Measurements from ENCODE around the gene PHKB.

Gene PHKB

DNA sequence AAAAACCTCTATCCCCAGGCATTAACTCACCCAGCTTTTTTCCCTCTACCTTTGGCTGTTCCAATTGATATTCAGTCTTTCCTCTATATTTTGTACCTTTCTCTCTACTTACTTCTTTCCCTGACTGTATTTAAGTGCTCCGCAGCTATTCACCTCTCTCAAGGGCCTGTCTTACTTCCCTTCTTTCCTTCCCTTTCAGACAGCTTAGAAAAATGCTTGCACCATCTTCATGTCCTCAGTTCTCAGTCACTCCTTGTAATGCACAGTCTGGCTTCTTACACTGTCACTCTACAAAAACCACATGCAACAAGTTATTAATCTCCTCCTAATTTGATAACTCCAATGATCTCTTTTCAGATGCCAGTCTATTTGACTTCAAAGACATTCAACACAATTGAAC, 163.4 kb downstream of the PHKB start:
- Histone ChIP-seq H3K36me3 (ENCODE audit: insufficient read depth, low read length) (no peaks in the 10 kb centered on the region), H3K4me1 (ENCODE audit: insufficient read depth, low read length) (peaks cover 16% of the 10 kb centered on the region), H3K9me3 (ENCODE audit: control insufficient read depth, insufficient read depth, low read length) (no peaks in the 10 kb centered on the region), H3K9ac (ENCODE audit: low read depth, low read length) (no peak overlapping the region)

DNA sequence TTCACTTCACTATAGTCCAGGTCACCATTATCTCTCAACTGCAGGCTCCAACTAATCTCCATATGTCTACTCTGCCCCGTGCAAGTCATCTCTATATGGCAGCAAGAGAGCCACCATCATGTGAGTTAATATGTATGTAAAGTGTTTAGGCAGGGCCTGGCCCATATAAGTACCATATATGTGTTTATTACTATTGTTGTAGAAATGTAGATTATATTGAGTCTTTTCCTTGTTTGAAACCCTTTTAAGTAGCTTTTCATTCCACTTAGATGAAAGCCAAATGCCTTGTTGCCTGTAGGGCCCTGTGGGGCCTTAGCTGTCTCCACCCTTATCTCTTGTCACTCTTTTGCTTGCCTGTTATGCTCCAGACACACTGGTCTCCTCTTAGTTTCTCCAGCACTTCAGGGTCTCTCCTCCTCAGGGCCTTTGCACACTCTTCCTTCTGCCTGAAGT, 164.0 kb downstream of the PHKB start:
- Histone ChIP-seq H3K9me3 (ENCODE audit: control insufficient read depth, insufficient read depth, low read length) (no peaks in the 10 kb centered on the region), H3K9ac (ENCODE audit: low read depth, low read length) (no peak overlapping the region), H3K36me3 (ENCODE audit: insufficient read depth, low read length) (no peaks in the 10 kb centered on the region), H3K4me1 (ENCODE audit: insufficient read depth, low read length) (peaks cover 16% of the 10 kb centered on the region)

- Histone ChIP-seq H3K36me3 (ENCODE audit: insufficient read depth, low read length) (no peaks in the 10 kb centered on the region), H3K4me1 (ENCODE audit: insufficient read depth, low read length) (peaks cover 16% of the 10 kb centered on the region), H3K9ac (ENCODE audit: low read depth, low read length) (no peak overlapping the region), H3K9me3 (ENCODE audit: control insufficient read depth, insufficient read depth, low read length) (no peaks in the 10 kb centered on the region)
These were observed 165.1 kb downstream of the PHKB start for GRCh38 chr16:47626246-47626645.

GRCh38 chr16:47627085-47627639, 166.0 kb downstream of the PHKB start:
- H3K9me3 ChIP-seq (ENCODE audit: control insufficient read depth, insufficient read depth, low read length) = no peaks in the 10 kb centered on the region
- peaks cover 16% of the 10 kb centered on the region for H3K4me1 ChIP-seq (ENCODE audit: insufficient read depth, low read length)
- H3K9ac ChIP-seq (ENCODE audit: low read depth, low read length) = no peak overlapping the region
- no peaks in the 10 kb centered on the region for H3K36me3 ChIP-seq (ENCODE audit: insufficient read depth, low read length)

- peaks cover 16% of the 10 kb centered on the region for H3K4me1 ChIP-seq (ENCODE audit: insufficient read depth, low read length)
- no peak overlapping the region for H3K9ac ChIP-seq (ENCODE audit: low read depth, low read length)
- no peaks in the 10 kb centered on the region for H3K36me3 ChIP-seq (ENCODE audit: insufficient read depth, low read length)
- H3K9me3 ChIP-seq (ENCODE audit: control insufficient read depth, insufficient read depth, low read length) = no peaks in the 10 kb centered on the region
These were observed 166.6 kb downstream of the PHKB start for GRCh38 chr16:47627721-47628120.

DNA sequence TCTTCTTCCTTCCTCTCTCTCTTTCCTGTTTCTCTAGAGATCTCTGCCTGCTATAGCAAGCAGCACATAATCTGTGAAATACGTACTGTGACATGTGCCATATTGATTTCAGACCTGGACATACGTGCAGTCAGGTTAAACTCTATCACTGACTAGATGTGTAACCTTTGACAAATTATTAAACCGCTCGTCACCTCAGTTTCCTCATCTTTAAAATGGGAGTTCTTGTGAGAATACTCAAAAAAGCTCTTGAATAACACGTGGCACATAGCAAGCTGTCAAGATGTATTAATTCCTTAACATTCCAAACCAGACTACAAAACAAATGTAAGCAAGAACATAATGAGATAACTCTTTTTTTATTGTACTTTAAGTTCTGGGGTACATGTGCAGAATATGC, 170.0 kb downstream of the PHKB start:
- no peaks in the 10 kb centered on the region for H3K36me3 ChIP-seq (ENCODE audit: insufficient read depth, low read length)
- no peaks in the 10 kb centered on the region for H3K9me3 ChIP-seq (ENCODE audit: control insufficient read depth, insufficient read depth, low read length)
- H3K9ac ChIP-seq (ENCODE audit: low read depth, low read length) = no peak overlapping the region
- H3K4me1 ChIP-seq (ENCODE audit: insufficient read depth, low read length) = peaks cover 12% of the 10 kb centered on the region; the same call in 1 of the 2 replicates

GRCh38 chr16:47634126-47634525, 173.0 kb downstream of the PHKB start:
- Histone ChIP-seq H3K9ac (ENCODE audit: low read depth, low read length) (no peak overlapping the region), H3K4me1 (ENCODE audit: insufficient read depth, low read length) (no peaks in the 10 kb centered on the region), H3K9me3 (ENCODE audit: control insufficient read depth, insufficient read depth, low read length) (no peaks in the 10 kb centered on the region), H3K36me3 (ENCODE audit: insufficient read depth, low read length) (no peaks in the 10 kb centered on the region; the same call in 1 of the 2 replicates)

GRCh38 chr16:47634727-47635126, 173.6 kb downstream of the PHKB start:
- Histone ChIP-seq H3K9me3 (ENCODE audit: control insufficient read depth, insufficient read depth, low read length) (no peaks in the 10 kb centered on the region), H3K36me3 (ENCODE audit: insufficient read depth, low read length) (no peaks in the 10 kb centered on the region; the same call in 1 of the 2 replicates), H3K9ac (ENCODE audit: low read depth, low read length) (no peak overlapping the region), H3K4me1 (ENCODE audit: insufficient read depth, low read length) (no peaks in the 10 kb centered on the region)

DNA sequence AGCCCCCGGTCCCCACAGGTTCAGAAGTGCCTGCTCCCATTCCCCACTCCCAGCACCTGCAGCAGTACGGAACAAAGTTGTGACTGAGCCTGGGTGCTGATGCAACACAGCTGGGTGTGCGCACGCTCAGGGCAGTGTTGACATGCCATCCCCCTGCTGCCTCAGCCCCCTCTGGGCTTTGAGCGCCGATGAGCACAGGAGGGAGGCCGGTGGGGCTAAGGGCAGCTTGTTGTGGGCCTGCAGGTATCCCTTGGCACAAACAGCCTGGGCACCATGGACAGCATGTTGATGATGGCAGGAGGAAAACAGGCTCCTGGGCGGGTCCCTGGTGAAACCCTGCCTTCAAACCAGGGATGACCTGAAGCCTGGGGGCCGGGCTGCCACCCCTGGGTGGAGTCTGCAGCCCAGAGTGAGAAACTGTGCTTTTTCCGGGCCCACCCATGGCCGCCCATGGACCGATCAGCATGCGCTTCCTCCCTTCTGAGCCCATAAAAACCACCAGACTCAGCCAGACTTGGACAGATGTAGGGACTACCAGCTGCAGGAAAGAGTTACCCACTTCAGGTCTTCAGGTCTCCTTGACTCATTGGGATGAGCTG, 175.5 kb downstream of the PHKB start:
- no peaks in the 10 kb centered on the region for H3K4me1 ChIP-seq (ENCODE audit: insufficient read depth, low read length)
- H3K9me3 ChIP-seq (ENCODE audit: control insufficient read depth, insufficient read depth, low read length) = no peaks in the 10 kb centered on the region
- no peak overlapping the region for H3K9ac ChIP-seq (ENCODE audit: low read depth, low read length)
- H3K36me3 ChIP-seq (ENCODE audit: insufficient read depth, low read length) = no peaks in the 10 kb centered on the region; the same call in 1 of the 2 replicates

DNA sequence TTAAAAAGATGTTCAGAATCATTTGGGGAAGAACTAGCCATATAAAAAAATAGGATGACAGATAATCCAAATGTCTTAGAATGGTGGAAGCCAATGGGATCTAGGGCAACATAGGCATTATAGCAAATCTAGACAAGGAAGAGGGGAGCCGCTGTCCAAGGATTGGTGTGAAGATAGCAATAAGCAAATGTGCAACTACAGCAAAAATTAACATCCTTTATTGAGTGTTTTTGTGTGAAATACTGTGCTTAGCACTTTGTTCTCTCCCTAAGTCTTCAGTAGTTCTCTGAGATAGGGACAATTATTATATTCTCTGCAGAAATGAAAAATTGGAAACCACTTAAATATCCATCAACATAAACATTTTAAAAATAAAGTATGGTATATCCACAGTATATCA, 177.0 kb downstream of the PHKB start:
- Histone ChIP-seq H3K9ac (ENCODE audit: low read depth, low read length) (no peak overlapping the region), H3K4me1 (ENCODE audit: insufficient read depth, low read length) (no peaks in the 10 kb centered on the region), H3K36me3 (ENCODE audit: insufficient read depth, low read length) (no peaks in the 10 kb centered on the region; the same call in 1 of the 2 replicates), H3K9me3 (ENCODE audit: control insufficient read depth, insufficient read depth, low read length) (no peaks in the 10 kb centered on the region)

DNA sequence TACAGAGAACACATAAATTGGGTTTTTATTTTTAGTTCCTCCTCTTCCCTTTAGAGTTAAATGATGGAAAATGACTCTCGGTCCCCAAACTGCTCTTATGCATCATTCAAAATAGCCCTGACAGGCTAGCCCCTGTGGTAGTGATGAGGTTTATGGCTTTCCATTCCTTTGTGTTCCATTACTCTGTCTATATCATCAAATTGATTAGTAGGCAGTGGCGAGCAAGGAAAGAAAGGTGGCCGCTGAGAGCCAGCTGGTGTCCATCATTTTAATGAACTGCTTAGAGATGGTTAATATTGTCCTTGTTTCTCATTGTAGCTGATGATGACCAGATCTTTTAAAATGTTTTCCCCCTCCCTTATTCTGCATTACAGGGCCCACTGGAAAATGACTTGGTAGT, 179.5 kb downstream of the PHKB start:
- H3K9me3 ChIP-seq (ENCODE audit: control insufficient read depth, insufficient read depth, low read length) = no peaks in the 10 kb centered on the region
- H3K9ac ChIP-seq (ENCODE audit: low read depth, low read length) = no peak overlapping the region
- H3K4me1 ChIP-seq (ENCODE audit: insufficient read depth, low read length) = no peaks in the 10 kb centered on the region
- H3K36me3 ChIP-seq (ENCODE audit: insufficient read depth, low read length) = no peaks in the 10 kb centered on the region; the same call in 1 of the 2 replicates

DNA sequence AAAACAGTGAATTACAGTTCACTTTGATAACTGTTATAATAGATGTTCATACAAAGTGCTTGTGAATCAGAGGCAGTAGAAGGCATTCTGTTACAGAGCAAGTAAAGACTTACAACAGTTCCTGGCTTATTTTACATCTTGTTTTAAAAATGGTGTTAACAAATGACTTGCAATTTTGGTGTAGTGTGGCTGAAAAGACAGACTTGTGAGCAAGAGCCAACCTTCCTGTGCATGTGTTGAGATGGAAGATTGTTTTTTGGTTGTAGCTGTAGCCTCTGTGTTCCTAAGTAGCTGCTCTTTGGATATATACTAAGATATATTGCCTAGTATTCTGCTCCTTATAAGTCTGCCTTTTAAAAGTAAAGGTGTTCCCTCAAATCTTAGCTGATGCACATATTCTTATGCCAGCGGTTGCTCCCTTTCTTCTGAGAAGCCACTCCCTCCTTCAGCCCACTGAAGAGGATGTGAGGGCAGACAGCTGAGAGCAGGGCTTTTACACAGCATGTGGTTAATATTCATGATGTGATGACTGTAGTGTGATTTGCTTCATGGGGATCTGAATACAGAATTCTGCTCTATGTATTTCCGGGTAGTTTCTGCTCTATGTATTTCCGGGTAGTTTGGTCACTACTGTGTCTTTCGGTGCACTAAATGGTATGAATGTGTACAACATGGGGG, 182.3 kb downstream of the PHKB start:
- H3K36me3 ChIP-seq (ENCODE audit: insufficient read depth, low read length) = no peaks in the 10 kb centered on the region
- no peaks in the 10 kb centered on the region for H3K4me1 ChIP-seq (ENCODE audit: insufficient read depth, low read length)
- H3K9me3 ChIP-seq (ENCODE audit: control insufficient read depth, insufficient read depth, low read length) = no peaks in the 10 kb centered on the region
- no peak overlapping the region for H3K9ac ChIP-seq (ENCODE audit: low read depth, low read length)

DNA sequence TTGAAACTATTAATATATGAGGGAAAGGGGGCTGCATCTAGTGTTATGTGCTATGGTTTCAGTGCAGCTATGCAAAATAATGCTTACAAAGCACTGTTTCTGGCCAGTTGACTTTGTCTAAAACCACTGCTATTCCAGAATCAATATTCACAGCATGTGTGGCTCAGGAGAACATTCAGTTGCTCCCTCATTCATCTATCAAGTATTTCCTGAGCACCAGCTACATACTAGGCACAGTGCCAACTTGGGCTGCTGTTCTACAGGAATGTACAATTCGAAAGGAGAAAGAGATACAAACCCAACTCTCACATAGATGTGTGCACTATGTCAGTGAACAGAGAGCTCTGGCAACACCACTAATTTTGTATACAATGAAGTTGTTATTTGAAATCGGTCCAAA, 183.0 kb downstream of the PHKB start:
- Histone ChIP-seq H3K36me3 (ENCODE audit: insufficient read depth, low read length) (no peaks in the 10 kb centered on the region), H3K9me3 (ENCODE audit: control insufficient read depth, insufficient read depth, low read length) (no peaks in the 10 kb centered on the region), H3K4me1 (ENCODE audit: insufficient read depth, low read length) (no peaks in the 10 kb centered on the region), H3K9ac (ENCODE audit: low read depth, low read length) (no peak overlapping the region)

DNA sequence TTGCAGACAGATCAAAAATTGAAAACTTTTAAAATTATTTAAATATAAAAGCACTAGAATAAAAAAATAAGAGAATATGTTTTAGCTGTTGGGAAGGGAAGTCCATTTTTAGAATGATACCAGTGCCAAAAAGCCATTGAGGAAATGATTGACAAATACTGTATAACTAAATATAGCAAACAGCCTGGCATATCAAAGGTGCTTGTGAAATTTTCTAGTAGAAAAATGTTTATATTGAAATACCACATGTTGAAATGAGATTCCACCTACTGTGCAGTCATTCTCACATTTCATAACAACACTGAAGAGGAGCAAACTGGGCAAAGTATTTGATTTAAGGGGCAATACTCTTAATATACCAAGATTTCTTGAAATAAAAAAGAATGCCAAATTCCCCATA, 183.5 kb downstream of the PHKB start:
- H3K9me3 ChIP-seq (ENCODE audit: control insufficient read depth, insufficient read depth, low read length) = no peaks in the 10 kb centered on the region
- H3K4me1 ChIP-seq (ENCODE audit: insufficient read depth, low read length) = no peaks in the 10 kb centered on the region
- H3K9ac ChIP-seq (ENCODE audit: low read depth, low read length) = no peak overlapping the region
- H3K36me3 ChIP-seq (ENCODE audit: insufficient read depth, low read length) = no peaks in the 10 kb centered on the region

DNA sequence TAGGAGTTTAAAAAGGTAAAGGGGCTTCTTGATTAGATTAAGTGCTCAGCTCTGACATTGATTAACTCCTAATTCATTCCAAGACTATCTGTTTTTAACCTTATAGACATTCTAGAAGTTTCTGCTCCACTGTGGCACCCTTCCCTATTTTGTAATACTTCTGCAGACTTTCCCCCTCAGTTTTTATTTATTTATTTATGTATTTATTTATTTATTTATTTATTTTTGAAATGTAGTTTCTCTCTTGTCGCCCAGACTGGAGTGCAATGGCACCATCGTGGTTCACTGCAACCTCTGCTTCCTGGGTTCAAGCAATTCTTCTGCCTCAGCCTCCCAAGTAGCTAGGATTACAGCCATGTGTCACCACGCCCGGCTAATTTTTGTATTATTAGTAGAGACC, 185.8 kb downstream of the PHKB start:
- no peaks in the 10 kb centered on the region for H3K4me1 ChIP-seq (ENCODE audit: insufficient read depth, low read length)
- no peaks in the 10 kb centered on the region for H3K9me3 ChIP-seq (ENCODE audit: control insufficient read depth, insufficient read depth, low read length)
- no peaks in the 10 kb centered on the region for H3K36me3 ChIP-seq (ENCODE audit: insufficient read depth, low read length)
- H3K9ac ChIP-seq (ENCODE audit: low read depth, low read length) = no peak overlapping the region
